GM21825 (cell line): ENCODE results near the gene CAST.

Source experiments
- ATAC-seq: cut with Tn5 transposase; IDR thresholded peaks from one replicate; pipeline ENCODE4 v1.9.1; 2021; ENCODE audit warnings: mild to moderate bottlenecking, moderate library complexity; ENCODE audit not compliant: unreplicated experiment

CAST gene

DNA sequence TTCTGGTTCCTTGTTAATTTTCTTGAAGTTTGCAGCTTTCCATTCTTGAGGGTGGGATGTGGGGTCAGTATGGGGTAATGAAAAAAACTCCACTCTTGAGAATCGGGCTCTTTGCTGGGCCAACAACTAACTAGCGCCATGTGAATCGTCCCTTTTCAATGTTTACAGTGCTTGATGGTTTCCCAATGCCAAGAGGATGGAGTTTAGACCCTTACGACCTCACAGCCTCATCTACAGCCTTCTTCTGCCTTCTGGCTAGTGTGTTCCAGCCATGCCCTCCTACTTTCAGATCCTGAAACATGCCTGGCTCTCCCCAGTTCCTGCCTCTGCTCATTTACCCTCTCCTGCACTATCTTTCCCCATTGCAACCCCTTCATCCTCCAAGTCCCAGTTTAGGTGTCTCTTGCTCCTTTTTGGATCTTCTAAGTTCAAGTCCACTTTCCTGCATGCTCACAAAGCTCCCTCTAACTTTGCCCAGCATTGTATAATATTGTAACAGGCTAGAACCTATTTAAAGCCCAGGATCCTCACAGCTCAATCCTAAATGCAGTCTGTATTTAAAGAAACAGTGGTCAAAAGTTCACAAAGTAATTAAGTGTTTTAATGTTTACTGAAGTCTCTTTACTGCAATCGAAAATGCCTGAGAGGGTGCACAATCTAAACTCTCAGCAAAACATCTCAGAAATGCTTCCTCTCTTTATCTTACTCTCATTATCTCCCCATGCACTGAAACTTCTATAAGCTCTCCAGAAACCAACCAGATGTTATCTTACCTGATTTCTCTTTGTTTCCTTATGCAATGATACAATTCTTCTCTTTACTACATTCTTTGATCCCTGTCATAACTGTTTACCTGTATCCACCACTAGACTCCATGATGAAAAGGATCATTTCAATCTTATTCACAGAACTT is 20.6 kb upstream of the CAST start:
- ATAC-seq = no peak

DNA sequence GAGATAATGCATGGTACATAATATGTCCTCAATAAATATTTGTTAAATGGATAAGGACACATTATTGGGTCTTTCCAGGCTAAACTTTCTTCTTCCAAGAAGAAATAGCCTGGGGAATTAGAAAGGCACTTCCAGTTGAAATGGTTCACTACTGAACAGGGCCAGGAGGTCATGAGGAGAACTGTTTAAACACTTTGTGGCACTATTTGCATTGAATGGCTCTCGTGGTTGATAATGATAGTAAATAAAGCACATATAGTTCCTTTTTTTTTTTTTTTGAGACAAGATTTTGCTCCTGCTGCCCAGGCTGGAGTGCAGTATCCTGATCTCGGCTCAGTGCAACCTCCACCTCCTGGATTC is 19.9 kb upstream of the CAST start:
- no peak for ATAC-seq

DNA sequence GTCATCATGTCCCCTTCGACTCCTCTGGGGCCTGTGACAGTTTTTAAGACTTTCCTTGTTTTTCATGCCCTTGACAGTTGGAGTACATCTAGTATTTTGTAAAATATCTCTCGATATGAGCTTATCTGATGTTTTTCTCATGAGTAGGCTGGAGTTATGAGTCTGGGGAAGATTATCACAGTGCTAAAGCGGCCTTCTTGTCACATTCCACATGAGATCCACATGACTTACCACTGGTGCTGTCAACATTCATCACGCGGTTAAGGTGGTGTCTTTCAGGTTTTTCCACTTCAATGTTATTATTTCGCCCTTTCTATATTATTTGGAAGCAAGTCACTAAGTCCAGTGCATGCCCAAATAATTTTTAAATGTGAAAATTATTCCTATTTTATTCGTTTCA is 17.1 kb upstream of the CAST start:
- ATAC-seq = no peak

DNA sequence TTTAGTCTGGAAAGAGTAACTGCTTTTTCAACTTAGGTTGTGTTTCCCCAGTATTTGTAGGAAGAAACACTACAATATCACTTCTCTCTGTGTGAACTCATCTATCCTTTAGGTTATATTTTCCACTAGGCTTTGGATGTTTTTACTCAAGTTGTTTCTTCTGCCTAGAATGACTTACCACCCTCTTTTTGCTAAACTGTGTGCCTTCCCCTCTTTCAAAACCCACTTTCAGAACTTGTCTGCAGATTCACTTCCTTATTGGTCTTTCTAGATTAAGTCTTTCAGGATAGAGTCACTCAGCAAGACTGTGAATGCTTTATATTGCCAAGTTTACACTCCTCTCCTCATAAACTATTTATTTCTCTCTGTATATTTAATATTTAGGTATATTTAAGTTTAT is 14.2 kb upstream of the CAST start:
- no peak for ATAC-seq

DNA sequence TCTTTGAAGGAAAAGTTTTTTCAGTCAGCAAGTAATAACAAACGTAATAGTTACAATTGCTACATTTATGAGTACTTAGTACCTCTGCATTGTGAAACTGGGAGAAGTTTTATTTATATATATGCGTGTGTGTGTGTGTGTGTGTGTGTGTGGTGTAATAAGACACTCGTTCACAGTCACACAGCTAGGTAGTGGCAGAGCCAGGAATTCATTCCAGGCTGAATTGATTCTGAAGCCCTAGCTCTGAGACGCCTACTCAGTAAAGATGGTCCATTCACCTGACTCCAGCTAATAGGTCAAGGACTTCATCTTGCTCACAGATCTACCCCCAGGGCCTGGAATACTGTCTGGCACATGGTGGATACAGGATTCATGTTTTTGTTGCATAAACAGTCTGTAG is 13.6 kb upstream of the CAST start:
- no peak for ATAC-seq

DNA sequence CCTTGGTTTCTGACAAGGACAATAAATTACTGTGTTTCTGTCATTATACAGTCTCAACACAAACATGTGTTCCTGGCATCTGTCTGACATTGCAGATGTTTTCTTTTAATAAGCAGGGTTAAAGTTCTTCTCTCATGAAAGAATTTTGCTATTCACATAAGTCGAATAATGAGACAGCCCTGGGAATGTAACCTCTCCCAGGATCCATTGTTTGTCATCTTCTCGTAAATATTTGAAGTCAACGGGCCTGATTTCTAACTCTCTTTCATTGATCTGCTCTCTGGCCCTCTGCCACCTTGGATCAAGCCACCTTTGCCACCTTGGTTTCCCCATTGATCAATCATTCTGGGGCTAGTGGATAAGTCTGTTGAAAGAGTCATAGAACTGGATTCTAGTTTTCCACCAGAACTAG is 12.9 kb upstream of the CAST start:
- no peak for ATAC-seq

DNA sequence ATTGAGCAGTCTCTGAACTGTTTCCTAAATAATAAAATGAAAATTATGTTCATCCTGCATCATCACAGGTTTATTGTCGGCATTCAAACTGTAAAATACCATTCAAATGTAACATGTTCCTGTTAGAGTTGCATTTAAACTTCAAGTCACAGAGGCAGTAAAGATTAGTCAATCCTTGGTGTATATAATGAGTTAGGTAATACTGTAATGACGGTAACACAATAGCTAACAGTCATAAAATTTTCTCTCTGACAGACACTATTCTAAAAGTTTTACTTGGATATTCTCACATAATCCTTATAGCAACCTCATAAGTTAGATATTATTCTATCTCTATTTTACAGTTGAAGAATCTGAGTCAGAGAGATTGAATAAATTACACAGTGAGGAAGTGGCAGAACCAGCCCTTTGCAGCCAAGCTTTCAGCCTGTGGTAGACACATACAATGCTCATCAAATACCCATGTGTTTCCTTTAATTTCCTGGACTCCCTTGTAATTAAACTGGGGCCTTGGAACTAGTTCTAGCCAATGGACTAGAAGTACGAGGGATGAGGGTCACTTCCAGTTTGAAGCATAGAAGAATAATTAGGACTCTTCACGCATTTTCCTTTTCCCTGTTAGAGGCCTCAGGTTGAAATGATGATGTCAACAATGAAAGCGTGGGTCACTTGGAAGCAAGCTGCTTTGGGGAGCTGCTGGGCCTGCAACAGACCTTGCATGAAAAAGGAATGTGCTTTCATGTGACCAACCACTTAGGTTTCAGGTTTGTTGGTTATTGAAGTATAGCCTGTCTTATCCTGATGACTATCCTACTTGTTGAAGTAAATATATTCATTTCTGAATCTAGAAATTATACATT is 12.3 kb upstream of the CAST start:
- ATAC-seq = no peak

DNA sequence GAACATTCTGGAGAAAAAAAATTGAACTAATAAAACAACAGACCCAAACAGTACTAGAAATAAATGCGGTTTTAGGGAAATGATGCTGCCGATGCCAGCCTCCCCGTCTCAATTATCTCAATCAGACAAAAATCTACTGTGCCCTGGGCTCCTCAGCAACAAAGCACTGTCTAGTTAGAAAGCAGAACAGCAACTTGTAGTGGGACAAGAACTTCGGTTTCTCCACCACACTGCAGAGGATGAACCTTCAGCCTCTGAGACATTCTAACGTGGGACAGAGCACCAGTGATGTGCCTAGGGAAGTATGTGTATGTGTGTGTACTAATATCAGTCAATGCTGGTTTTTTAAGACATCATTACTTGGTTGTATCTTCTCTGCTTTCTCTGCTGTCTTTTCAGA is 11.1 kb upstream of the CAST start:
- no peak for ATAC-seq

DNA sequence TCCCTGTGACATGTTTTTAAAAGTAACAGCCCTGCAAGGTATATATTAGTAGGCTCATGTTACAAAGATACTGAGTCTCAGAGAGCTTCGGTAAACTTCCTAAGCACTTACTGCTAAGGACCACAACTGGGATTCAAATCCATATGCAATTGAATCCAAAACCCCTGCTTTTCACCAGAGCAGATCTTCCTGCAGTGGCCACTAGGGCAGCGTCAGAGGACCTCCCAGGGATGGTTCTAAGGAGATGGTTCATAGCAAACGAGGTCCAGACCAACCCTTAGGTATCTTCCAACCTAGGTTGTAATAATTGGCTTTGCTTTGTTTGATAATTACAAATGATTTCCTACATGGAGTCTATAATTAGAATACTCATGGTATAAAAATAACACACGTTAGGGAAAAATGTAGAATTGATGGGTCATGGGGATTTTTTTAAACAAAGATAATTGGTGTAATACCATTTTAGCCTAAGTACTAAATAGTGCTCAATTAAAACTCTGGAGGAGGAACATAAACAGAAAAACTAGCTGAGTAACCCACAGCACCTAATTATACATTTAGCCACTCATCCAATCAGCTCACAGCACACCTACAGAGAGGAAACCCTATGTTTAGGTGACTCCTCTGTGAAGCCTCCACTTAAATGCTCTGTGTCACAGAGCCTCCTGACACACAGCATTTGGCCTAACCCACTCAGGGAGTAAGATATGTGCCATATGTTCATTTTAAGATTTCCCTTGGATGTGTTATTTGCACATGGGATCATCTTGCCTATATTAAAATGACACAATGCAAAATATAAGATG is 10.0 kb upstream of the CAST start:
- no peak for ATAC-seq

DNA sequence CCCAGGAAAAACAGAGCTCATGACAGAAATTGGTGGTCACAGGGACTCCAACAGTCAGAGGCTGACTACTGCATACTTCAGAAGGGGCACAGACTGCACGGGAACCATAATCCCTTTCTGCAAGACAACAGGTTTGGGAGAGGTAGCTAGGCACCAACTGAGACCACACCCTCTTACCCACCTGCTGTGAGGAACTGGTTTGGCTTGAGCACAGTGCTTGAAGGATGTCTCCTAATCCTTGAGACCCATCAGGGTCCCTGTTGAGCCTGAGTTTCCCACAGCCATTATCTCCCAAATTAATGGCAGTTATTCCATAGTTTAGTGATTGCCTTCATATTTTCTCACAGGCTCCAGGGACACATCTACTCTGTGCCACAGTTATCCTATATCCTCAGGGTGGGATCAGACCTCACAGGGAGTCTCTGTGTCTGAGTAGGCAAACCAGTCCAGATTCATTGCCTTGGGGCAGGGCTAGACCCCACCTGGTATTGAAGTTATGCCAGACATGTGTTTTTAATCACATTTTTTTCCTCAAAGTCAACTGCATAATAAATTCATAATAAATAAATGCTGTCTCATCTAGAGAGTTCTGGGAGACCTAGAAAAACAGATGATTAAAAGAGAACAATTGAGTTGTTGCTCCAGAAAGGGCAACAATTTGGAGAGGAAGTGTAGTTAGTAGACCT is 9.3 kb upstream of the CAST start:
- no peak for ATAC-seq

DNA sequence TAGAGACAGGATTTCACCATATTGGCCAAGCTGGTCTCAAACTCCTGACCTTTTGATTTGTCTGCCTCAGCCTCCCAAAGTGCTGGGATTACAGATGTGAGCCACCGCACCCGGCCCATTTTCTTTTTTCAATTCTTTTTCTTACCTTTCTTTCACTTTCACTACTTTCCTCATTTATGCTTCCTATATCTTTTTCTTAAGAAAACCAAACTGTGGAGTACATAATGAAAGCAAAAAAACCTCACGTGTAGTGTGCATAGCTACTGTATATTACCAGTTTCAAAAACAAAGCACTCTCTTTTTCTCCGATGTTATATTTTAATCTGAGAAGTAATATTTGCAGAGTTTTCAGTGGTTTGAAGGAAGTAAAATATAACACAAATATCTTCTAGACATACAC is 8.0 kb upstream of the CAST start:
- no peak for ATAC-seq

DNA sequence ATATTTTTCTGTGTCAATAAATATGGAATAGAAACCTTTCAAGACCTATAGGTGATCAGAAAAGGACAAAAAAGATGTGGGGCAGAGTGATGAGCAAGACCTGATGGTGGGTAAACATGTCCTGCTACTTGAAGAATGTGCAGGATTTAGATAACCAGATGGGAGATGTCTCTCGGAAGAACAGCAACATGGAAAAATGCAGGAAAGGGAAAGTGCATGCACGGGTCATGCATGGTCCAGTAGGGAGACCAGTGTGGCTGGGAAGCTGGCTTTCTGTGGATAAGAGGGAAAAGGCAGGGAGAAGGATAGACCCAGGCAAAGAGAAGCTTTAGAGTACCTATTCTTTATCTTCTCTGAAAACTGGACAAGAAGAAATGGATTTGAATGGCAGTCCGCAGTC is 7.1 kb upstream of the CAST start:
- no peak for ATAC-seq

DNA sequence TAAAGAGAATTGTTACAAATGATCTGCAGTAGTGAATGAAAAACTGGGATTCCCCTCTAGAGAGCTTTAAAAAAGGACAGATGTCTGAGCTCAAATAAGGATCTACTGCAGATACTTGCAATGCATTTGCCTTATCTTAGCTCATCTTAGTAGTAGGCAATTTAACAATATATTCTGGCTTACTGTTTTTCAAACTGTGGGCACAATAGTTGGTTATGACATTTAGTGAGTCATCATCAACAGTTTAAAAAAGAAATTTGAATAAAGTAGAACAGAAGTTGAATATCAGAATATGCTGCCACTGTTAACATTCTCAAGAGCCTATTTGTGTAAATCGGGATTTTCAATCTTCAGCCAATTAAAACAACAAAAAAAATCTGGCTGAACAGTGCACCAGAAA is 6.7 kb upstream of the CAST start:
- ATAC-seq = no peak

DNA sequence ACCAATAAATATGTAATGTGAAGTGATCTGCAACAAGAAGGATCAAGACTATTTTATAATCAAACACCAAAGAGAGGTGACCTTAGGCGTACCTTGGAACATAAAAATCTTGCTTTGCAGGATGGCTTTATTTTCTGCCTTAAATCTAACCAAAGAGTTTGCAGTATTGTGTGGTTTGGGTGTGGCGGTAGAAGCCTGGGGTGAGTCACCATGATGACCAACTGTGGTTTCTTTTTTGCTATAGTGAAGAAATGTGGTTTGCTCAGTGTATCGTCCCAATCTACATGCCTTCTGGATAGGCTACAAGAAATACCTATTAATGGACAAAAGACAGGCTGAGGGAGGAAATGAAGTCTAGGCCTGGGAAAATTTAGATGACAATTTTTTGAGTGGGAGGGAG is 5.1 kb upstream of the CAST start:
- ATAC-seq = peak; percentile 66

DNA sequence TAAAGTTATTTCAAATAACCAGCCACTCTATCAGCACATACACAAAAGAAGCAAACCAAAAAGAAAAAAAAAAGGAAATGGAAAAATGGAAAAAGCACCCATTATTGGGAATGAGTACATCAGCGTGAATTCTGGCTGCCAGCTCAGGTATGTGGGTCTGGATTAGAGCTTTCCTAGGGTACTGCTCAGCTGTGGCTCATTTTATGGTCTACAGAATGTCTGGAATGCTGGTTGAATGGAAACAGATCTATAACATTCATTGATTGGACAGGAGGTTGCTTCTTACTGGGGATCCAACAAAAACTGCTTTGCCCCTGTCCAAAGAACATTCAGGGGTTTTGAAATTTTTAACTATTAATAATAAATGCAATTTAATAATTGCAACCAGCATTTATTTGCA is 3.9 kb upstream of the CAST start:
- ATAC-seq = no peak

DNA sequence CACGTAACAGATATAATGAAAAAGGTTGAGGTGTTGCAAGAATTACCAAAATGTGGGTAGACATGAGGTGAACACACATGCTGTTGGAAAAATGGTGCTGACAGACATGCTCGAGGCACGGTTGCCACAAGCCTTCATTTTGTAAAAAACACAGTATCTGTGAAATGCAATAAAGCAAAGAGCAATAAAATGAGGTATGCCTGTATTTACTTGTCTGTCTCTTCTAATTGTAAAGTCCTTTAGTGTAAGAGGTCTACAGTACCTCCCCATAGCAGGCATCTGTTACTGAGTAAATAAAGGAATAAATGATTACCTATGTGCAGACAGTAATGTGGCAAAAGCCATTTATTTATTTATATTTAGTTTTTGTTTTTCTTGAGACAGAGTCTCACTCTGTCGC is 3.0 kb upstream of the CAST start:
- ATAC-seq = no peak

DNA sequence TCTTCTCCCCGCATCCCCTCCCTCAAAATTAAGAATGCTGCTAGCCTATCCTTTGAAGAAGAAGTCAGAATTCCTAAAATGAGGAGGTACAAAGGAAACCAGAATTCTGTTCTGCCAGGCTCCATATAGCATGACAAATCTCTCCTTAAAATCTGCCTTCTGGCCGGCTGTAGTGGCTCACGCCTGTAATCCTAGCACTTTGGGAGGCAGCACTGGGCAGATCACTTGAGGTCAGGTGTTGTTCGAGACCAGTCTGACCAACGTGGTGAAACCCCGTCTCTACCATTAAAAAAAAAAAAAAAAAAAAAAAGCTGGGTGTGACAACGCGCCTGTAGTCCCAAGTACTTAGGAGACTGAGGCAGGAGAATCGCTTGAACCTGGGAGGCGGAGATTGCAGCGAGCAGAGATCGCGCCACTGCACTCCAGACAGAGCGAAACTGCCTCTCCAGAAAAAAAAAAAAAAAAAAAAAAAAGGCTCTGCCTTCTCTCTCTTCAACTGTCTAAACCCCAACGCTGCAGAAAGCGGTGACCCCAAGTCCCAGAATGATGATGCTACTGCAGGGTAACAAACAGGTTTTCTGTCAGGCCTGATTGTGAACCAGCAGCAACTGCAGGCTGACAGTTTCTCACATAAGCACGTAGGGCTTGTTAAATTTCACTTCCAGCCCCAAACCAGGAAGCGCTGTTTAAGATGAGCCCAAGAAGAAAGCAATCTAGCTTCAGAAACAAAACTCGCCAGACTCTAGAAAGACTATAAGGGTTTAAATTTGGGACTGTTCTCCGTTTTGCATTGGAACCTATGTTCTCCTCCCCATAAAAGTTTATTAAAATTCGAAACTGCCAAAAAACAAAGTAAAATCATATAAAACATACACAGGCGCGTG is 963 bp upstream of the CAST start:
- ATAC-seq = peak; percentile 20

DNA sequence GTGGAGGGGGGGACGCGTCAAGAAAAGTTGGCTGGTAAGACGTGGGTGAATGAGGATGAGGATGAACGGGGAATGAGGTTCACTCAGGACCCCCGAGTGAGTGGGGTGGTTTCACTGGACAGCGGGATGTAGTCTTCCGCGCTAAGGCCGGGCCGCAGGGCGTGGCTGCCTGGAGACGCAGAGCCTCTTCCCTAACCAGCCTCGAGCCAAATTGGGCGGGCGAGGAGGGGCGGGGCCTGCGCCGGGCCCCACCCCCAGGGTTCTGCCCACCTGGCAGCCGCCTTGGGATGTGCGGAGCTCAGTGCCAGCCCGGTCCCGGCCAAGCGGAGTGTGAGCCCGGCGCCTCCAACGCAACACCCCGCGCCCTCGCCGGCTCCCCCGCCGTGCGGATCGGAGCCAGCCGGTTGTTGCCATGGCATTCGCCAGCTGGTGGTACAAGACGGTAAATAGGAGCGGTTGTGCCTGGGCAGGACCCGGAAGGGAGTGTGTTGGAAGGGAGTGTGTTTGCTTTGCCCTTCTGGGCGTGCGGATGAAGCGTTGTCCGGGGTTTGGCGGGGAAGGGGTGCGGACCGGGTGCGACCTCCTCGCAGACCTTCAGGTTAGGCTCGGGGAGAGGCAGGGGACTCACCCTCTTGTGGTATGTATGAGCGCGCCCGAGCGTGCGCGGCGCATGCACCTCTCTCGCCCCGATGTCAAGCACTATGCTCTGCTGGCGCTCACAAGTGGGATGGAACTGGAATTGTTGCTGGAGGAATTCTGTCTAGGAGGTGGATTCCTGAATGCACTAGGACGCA is 746 bp downstream of the CAST start:
- peak; percentile 76 for ATAC-seq

DNA sequence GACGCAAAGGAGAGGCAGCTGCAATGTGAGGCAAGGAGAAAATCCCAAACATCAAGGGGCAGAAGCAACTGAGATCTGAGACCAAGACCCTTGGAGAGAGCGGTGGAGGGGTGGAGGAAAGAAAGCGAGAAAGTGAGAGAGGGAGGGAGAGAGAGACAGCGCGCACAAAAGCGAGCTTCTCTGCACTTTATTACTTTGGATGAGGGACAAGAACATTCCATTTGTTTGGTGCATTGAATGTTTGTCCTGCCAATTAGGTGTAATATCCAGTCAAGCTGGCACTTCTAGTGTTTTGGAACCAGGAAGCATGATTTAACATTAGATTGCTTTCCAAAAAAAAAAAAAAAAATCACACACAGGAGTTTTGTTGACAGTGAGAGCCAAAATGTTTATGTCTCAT is 1.4 kb downstream of the CAST start:
- no peak for ATAC-seq
